Kidney tubule cell (primary cell): Measurements from ENCODE around the gene FGF4.
A peak's percentile ranks its signal among the peaks of the same experiment; 100 is the strongest.

ENCODE experiments used
- DNase-seq: peaks from one replicate; pipeline ENCODE4 v3.0.0-alpha.2; 2018; ENCODE audit warnings: low spot score

The FGF4 gene

DNA sequence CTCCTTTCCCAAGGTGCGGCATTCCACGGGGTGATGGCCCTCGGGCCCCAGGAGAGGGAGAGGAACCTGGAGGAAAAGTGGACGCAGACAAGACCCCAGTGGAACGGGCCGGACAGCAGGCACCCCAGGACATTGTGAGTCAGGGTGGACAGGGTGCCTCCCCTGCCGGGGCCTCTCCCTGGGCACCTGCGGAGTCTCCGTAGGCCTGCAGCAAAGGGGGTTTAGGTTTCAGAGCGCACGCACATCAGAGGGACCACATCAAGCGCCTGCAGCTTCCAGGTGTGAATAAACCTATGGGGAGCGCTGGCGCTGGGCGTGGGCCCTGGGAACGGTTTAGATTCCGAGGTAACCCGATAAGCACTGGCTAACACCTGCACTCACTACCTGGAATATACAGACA is 48.7 kb downstream of the FGF4 start:
- DNase-seq = no peak

GRCh38 chr11:69726019-69726418 is 49.1 kb downstream of the FGF4 start:
- DNase-seq = no peak

DNA sequence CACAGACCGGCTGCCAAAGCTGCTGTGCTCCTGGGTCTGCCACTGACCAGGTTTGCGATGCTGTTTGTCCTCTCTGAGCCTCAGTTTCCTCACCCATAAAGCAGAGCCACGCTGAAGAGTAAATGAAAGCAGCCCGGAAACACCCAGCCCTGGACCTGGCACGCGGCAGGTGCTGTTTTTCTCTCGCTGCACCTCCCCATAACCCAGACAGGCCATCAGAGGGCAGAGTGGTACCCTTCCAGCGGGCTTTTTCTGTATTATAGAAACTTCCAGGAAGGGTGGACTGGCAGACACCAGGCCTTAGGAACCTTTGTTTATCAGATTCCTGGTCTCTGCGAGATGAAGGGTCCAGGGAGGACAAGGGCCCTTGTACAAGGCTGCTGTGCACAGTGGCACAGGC is 53.4 kb downstream of the FGF4 start:
- peak; percentile 17 for DNase-seq

- DNase-seq = peak; percentile 34
These were observed 54.0 kb downstream of the FGF4 start for GRCh38 chr11:69721106-69721505.
